Astrocyte of the hippocampus (primary cell): ENCODE results near the gene RRBP1.

Experiments used
- DNase-seq: peaks from one replicate; pipeline ENCODE4 v3.0.0; 2011; ENCODE audit warnings: low read depth, low spot score

The RRBP1 gene

GRCh38 chr20:17650301-17651128, 31.5 kb downstream of the RRBP1 start:
- no peak for DNase-seq

- peak; percentile 47 for DNase-seq
These were observed 33.0 kb downstream of the RRBP1 start for GRCh38 chr20:17648791-17649730.

GRCh38 chr20:17648315-17648646, 33.8 kb downstream of the RRBP1 start:
- no peak for DNase-seq

- DNase-seq, result no peak
These were observed 34.4 kb downstream of the RRBP1 start for GRCh38 chr20:17647391-17648314.

GRCh38 chr20:17646961-17647301, 35.1 kb downstream of the RRBP1 start:
- DNase-seq, result no peak

- DNase-seq, result no peak
These were observed 35.7 kb downstream of the RRBP1 start for GRCh38 chr20:17646209-17646960.

- no peak for DNase-seq
These were observed 36.4 kb downstream of the RRBP1 start for GRCh38 chr20:17645546-17646208.

GRCh38 chr20:17645010-17645409, 37.0 kb downstream of the RRBP1 start:
- no peak for DNase-seq

- DNase-seq, result no peak
These were observed 37.6 kb downstream of the RRBP1 start for GRCh38 chr20:17644451-17644850.

GRCh38 chr20:17643531-17644188, 38.4 kb downstream of the RRBP1 start:
- DNase-seq, result no peak

GRCh38 chr20:17642404-17643269, 39.4 kb downstream of the RRBP1 start:
- DNase-seq, result no peak

- DNase-seq, result no peak
These were observed 40.0 kb downstream of the RRBP1 start for GRCh38 chr20:17641993-17642392.

- no peak for DNase-seq
These were observed 40.5 kb downstream of the RRBP1 start for GRCh38 chr20:17641520-17641964.

GRCh38 chr20:17640875-17641378, 41.1 kb downstream of the RRBP1 start:
- DNase-seq, result no peak

GRCh38 chr20:17640146-17640874, 41.7 kb downstream of the RRBP1 start:
- no peak for DNase-seq

- no peak for DNase-seq
These were observed 43.1 kb downstream of the RRBP1 start for GRCh38 chr20:17638835-17639407.

- DNase-seq, result no peak
These were observed 43.9 kb downstream of the RRBP1 start for GRCh38 chr20:17637985-17638640.
